ENCODE results near the gene RCOR1. TPM values are rescaled to one million over a fixed set of nuclear protein-coding genes. Genes with fewer than 3 reads are reported as not detected.
A peak's percentile ranks its signal among the peaks of the same experiment; 100 is the strongest.

Gene RCOR1
- polyA plus RNA-seq, 1 donor (not counting 4 experiments of a cell fraction or from before 2014, with no cell fraction given): 27.0 TPM

- H3K27me3 ChIP-seq (ENCODE audit: control insufficient read depth, extremely low read depth, insufficient read depth, low read length): no peaks in the 10 kb centered on the region
- DNase-seq (ENCODE audit: low read depth, low spot score) (no peak), FAIRE-seq (no peak)
- H3K9me1 ChIP-seq (ENCODE audit: control insufficient read depth, extremely low read depth, insufficient read depth, low read length): peaks cover 2% of the 10 kb centered on the region
- no peak overlapping the region for H3K27ac ChIP-seq (ENCODE audit: control insufficient read depth, insufficient read depth, low read length)
- dilution Hi-C loops (cut with MboI; ENCODE audit: extremely low pct_ligation_motif_present, low sequenced_read_pairs): no loop called here
- H3K4me3 ChIP-seq (ENCODE audit: control insufficient read depth in 2 of 3, extremely low read depth in 1 of 3, insufficient read depth in 2 of 3, low read depth in 1 of 3, low read length in 3 of 3): no peak overlapping the region
- H3K4me2 ChIP-seq (ENCODE audit: control insufficient read depth, extremely low read depth, insufficient read depth, low read depth, low read length): no peak overlapping the region
- no peak for TF ChIP-seq EZH2 (IDR thresholded peaks at IDR 0.05; ENCODE audit: low read length)
- no peak for TF ChIP-seq CTCF (optimal IDR thresholded peaks at IDR 0.05 in 1 of 3, IDR thresholded peaks at IDR 0.05 in 1 of 3, conservative IDR thresholded peaks at IDR 0.05 in 1 of 3; ENCODE audit: extremely low read depth in 1 of 3, insufficient read depth in 2 of 3, low read length in 3 of 3)
- H2AFZ ChIP-seq (ENCODE audit: control insufficient read depth, low read length): no peak overlapping the region
- H3K9ac ChIP-seq (ENCODE audit: control insufficient read depth, extremely low read depth, insufficient read depth, low read length): no peak overlapping the region
- H4K20me1 ChIP-seq (ENCODE audit: control insufficient read depth, extremely low read depth, insufficient read depth, low read length): peaks cover 9% of the 10 kb centered on the region
- no peaks in the 10 kb centered on the region for H3K9me3 ChIP-seq (ENCODE audit: control insufficient read depth, low read depth, low read length)
- peaks cover 92% of the 10 kb centered on the region for H3K79me2 ChIP-seq (ENCODE audit: control insufficient read depth, insufficient read depth, low read length)
- peaks cover 11% of the 10 kb centered on the region for H3K4me1 ChIP-seq (ENCODE audit: control insufficient read depth, extremely low read depth, insufficient read depth, low read length)
- H3K36me3 ChIP-seq (ENCODE audit: control insufficient read depth in 2 of 2, extremely low read depth in 1 of 2, insufficient read depth in 2 of 2, low read length in 2 of 2): no peaks in the 10 kb centered on the region
These were observed 54.2 kb downstream of the RCOR1 start for GRCh38 chr14:102646615-102647014.

- no peak overlapping the region for H3K9ac ChIP-seq (ENCODE audit: control insufficient read depth, extremely low read depth, insufficient read depth, low read length)
- no peak overlapping the region for H3K27ac ChIP-seq (ENCODE audit: control insufficient read depth, insufficient read depth, low read length)
- H3K79me2 ChIP-seq (ENCODE audit: control insufficient read depth, insufficient read depth, low read length): peaks cover 82% of the 10 kb centered on the region
- no peak overlapping the region for H3K4me3 ChIP-seq (ENCODE audit: control insufficient read depth in 2 of 3, extremely low read depth in 1 of 3, insufficient read depth in 2 of 3, low read depth in 1 of 3, low read length in 3 of 3)
- peak overlapping the region; percentile 12 for H3K4me2 ChIP-seq (ENCODE audit: control insufficient read depth, extremely low read depth, insufficient read depth, low read depth, low read length)
- DNase-seq (ENCODE audit: low read depth, low spot score) (no peak), FAIRE-seq (no peak)
- H2AFZ ChIP-seq (ENCODE audit: control insufficient read depth, low read length): no peak overlapping the region
- TF ChIP-seq EZH2 (IDR thresholded peaks at IDR 0.05; ENCODE audit: low read length) (no peak), CTCF (optimal IDR thresholded peaks at IDR 0.05 in 1 of 3, IDR thresholded peaks at IDR 0.05 in 1 of 3, conservative IDR thresholded peaks at IDR 0.05 in 1 of 3; ENCODE audit: extremely low read depth in 1 of 3, insufficient read depth in 2 of 3, low read length in 3 of 3) (no peak)
- H3K36me3 ChIP-seq (ENCODE audit: control insufficient read depth in 2 of 2, extremely low read depth in 1 of 2, insufficient read depth in 2 of 2, low read length in 2 of 2): no peaks in the 10 kb centered on the region
- peaks cover 28% of the 10 kb centered on the region for H3K4me1 ChIP-seq (ENCODE audit: control insufficient read depth, extremely low read depth, insufficient read depth, low read length)
- peaks cover under 1% of the 10 kb centered on the region for H3K9me1 ChIP-seq (ENCODE audit: control insufficient read depth, extremely low read depth, insufficient read depth, low read length)
- no peaks in the 10 kb centered on the region for H3K27me3 ChIP-seq (ENCODE audit: control insufficient read depth, extremely low read depth, insufficient read depth, low read length)
- H4K20me1 ChIP-seq (ENCODE audit: control insufficient read depth, extremely low read depth, insufficient read depth, low read length): peaks cover 6% of the 10 kb centered on the region
- no peaks in the 10 kb centered on the region for H3K9me3 ChIP-seq (ENCODE audit: control insufficient read depth, low read depth, low read length)
- dilution Hi-C loops (cut with MboI; ENCODE audit: extremely low pct_ligation_motif_present, low sequenced_read_pairs): no loop called here
These were observed 59.7 kb downstream of the RCOR1 start for GRCh38 chr14:102652194-102652593.

Measured in keratinocyte (primary cell).